Smooth muscle cell (in vitro differentiated cells): ENCODE data around the gene CUL4B. TPM values are rescaled to one million over a fixed set of nuclear protein-coding genes. Genes with fewer than 3 reads are reported as not detected.
A peak's percentile ranks its signal among the peaks of the same experiment; 100 is the strongest.

ENCODE experiments used
- DNase-seq: peaks from one replicate; lab custom pipeline; 2025; ENCODE audit not compliant: unreplicated experiment; lab: John Stamatoyannopoulos, UW
- H2AFZ ChIP-seq: fragments of 200-600 bp; sonication (generic); 2 replicates; pipeline ENCODE4 v1.6.0; 2016; ENCODE audit warnings: antibody characterized with exemption, low read depth, mild to moderate bottlenecking
- H3F3A ChIP-seq: fragments of 200-600 bp; sonication (generic); 2 replicates; pipeline ENCODE4 v1.6.0; 2017; ENCODE audit warnings: antibody characterized with exemption, low read depth
- H3K27ac ChIP-seq: fragments of 200-600 bp; sonication (generic); 2 replicates; pipeline ENCODE4 v1.5.1; 2016; ENCODE audit warnings: low read depth, mild to moderate bottlenecking
- H3K27me3 ChIP-seq: fragments of 200-600 bp; sonication (generic); 2 replicates; pipeline ENCODE4 v1.6.1; 2016; ENCODE audit warnings: low read depth, mild to moderate bottlenecking
- H3K36me3 ChIP-seq: fragments of 200-600 bp; sonication (generic); 2 replicates; pipeline ENCODE4 v1.5.1; 2016; ENCODE audit warnings: low read depth
- H3K4me1 ChIP-seq: fragments of 200-600 bp; sonication (generic); 2 replicates; pipeline ENCODE4 v1.5.1; 2016; ENCODE audit warnings: low read depth
- H3K4me2 ChIP-seq: fragments of 200-600 bp; sonication (generic); 2 replicates; pipeline ENCODE4 v1.6.0; 2016; ENCODE audit warnings: mild to moderate bottlenecking
- H3K4me3 ChIP-seq: fragments of 200-600 bp; sonication (generic); 2 replicates; pipeline ENCODE4 v1.5.1; 2016; ENCODE audit warnings: mild to moderate bottlenecking
- H3K79me2 ChIP-seq: fragments of 200-600 bp; sonication (generic); 2 replicates; pipeline ENCODE4 v1.6.0; 2016; ENCODE audit warnings: low read depth, mild to moderate bottlenecking
- H3K9ac ChIP-seq: fragments of 200-600 bp; sonication (generic); 2 replicates; pipeline ENCODE4 v1.6.0; 2016; ENCODE audit warnings: low read depth
- H3K9me3 ChIP-seq: fragments of 200-600 bp; sonication (generic); replicated peaks from 2 replicates; pipeline ENCODE4 v1.5.1; 2016; ENCODE audit warnings: low read depth
- H4K20me1 ChIP-seq: fragments of 200-600 bp; sonication (generic); 2 replicates; pipeline ENCODE4 v1.6.0; 2016; ENCODE audit warnings: low read depth
- WGBS: methylation state at CpG from one replicate; pipeline ENCODE4 v1.1.7; 2016; ENCODE audit warnings: low lambda C conversion rate; 5-methylcytosine and 5-hydroxymethylcytosine counted together
- polyA plus RNA-seq: library from polyadenylated mRNA; unstranded; fragments of >200 nt; fragmentation: Nextera tagmentation; extraction: Ambion mirVana; gene quantifications from 2 replicates; pipeline ENCODE4 v1.2.1, GENCODE V29; 2016
- total RNA-seq: library from RNA; depleted of rRNA; stranded (reverse); fragments of >200 nt; gene quantifications from 2 replicates; pipeline ENCODE4 v1.2.3, GENCODE V29; 2014
- TF ChIP-seq, protein P1 (sequence below): fragments of 200-600 bp; sonication (generic); IDR thresholded peaks from 2 replicates; pipeline ENCODE4 v1.5.1; 2017; ENCODE audit warnings: borderline replicate concordance, mild to moderate bottlenecking, antibody characterized with exemption; ENCODE audit not compliant: insufficient read depth, poor library complexity, severe bottlenecking

Gene CUL4B
- total and polyA plus RNA-seq, 2 experiments from 2014 or later, result 13.1 to 49.6 TPM

DNA sequence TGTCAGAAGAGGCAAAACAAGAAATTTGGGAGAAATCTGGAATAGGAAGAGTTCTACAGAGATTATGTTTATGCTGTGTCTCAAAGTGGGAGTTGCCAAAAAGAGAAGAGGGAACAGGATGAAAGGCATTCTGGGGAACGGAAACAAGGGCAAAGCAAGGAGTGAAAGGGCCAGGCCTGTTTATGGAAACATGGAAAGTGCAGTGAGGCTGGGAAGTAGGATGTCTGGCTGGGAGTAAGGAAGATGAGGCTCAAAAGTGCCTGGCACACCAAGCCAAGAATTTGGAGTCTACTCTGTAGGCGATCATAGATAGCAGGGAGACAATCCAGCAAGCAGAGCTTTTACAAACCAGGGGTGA lies 1.8 kb upstream of the CUL4B start:
- no peak overlapping the region for H2AFZ ChIP-seq
- no peaks in the 10 kb centered on the region for H3K27me3 ChIP-seq
- no peaks in the 10 kb centered on the region for H3K9me3 ChIP-seq
- peaks cover 11% of the 10 kb centered on the region for H4K20me1 ChIP-seq
- H3F3A ChIP-seq, result peaks cover 6% of the 10 kb centered on the region
- WGBS, result 80% methylated on average over 2 of the region's 2 CpGs
- TF ChIP-seq, protein P1, sequence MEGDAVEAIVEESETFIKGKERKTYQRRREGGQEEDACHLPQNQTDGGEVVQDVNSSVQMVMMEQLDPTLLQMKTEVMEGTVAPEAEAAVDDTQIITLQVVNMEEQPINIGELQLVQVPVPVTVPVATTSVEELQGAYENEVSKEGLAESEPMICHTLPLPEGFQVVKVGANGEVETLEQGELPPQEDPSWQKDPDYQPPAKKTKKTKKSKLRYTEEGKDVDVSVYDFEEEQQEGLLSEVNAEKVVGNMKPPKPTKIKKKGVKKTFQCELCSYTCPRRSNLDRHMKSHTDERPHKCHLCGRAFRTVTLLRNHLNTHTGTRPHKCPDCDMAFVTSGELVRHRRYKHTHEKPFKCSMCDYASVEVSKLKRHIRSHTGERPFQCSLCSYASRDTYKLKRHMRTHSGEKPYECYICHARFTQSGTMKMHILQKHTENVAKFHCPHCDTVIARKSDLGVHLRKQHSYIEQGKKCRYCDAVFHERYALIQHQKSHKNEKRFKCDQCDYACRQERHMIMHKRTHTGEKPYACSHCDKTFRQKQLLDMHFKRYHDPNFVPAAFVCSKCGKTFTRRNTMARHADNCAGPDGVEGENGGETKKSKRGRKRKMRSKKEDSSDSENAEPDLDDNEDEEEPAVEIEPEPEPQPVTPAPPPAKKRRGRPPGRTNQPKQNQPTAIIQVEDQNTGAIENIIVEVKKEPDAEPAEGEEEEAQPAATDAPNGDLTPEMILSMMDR, result no peak
- no peaks in the 10 kb centered on the region for H3K36me3 ChIP-seq
- H3K79me2 ChIP-seq, result peaks cover 26% of the 10 kb centered on the region
- H3K4me3 ChIP-seq, result peak overlapping the region; percentile 79
- no peak overlapping the region for H3K27ac ChIP-seq
- peak overlapping the region; percentile 90 for H3K4me2 ChIP-seq
- H3K4me1 ChIP-seq, result peaks cover 11% of the 10 kb centered on the region
- H3K9ac ChIP-seq, result no peak overlapping the region
- DNase-seq, result no peak

DNA sequence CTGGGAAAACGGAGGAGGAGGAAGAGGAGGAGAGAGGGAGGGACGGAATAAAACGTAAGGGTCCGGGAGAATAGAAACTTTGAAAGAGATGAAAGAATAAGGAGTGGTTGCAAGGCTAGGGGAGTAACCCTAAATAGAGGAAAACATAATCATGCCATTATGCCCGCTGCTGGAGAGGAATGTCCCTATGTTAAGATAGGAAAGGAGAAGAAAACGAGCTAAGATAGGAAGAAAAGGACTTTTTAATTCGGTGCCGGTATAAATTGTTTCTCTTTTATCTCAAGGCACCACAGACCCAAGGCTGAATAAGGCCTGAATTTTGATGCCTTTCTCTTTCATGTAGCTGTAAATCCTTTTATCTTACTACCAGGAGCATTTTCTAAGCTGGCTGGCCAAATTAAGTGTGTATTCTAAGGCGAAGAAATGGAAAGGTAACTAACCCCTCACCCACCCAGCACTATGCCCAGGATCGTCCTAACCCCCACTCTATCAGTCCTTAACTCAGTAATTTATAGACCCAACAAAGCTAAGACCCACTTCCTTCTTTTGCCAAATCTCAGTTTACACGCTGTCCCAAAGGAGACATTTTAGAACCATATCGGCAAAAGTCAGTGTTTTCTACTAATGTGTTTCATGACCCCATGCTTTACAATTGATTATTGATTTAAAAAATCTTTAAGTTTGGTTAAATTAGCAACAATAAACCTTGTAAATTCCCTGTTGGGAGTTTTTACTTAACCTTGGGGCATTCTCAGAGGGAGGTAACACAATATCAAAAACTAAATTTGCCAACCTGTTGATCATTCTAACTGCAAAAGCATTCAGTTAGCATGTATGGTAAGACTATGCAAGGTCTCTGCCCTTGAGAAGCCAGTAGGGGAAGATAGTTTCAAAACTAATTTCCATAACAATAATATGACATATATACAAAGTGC lies 1.1 kb upstream of the CUL4B start:
- TF ChIP-seq, protein P1, result no peak
- Histone ChIP-seq H3K36me3 (no peaks in the 10 kb centered on the region), H3F3A (peaks cover 6% of the 10 kb centered on the region), H3K79me2 (peaks cover 33% of the 10 kb centered on the region), H3K4me1 (peaks cover 11% of the 10 kb centered on the region), H3K27me3 (no peaks in the 10 kb centered on the region), H3K4me2 (peak overlapping the region; percentile 90), H3K27ac (peak overlapping the region; percentile 97), H2AFZ (peak overlapping the region; percentile 86), H3K9ac (peak overlapping the region; percentile 92), H3K9me3 (no peaks in the 10 kb centered on the region), H3K4me3 (peak overlapping the region; percentile 79), H4K20me1 (peaks cover 12% of the 10 kb centered on the region)
- 33% methylated on average over 12 of the region's 12 CpGs for WGBS
- DNase-seq, result no peak

DNA sequence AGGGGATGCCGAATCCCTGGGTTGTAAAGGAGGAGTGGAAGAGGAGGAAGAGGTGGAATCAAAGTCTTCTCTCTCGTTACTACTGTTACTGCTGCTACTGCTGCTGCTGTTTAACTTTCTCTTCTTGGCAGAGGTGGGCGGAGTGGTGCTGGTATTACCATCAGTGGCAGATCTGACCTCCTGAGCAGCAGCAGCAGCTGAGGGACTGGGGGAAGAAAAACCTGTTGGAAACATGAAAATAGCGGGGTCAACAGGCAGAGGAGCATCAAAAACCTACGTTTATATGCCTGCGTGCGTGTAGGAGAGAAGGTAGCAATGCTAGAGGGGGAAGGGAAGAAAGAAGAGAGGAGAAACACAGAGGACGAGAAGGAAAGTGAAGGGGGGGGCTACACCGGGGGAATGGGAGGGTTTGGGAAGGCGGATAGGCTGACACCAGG lies 339 bp downstream of the CUL4B start:
- H3K9me3 ChIP-seq, result no peaks in the 10 kb centered on the region
- H4K20me1 ChIP-seq, result peaks cover 12% of the 10 kb centered on the region
- no peaks in the 10 kb centered on the region for H3K36me3 ChIP-seq
- H2AFZ ChIP-seq, result peak overlapping the region; percentile 67
- H3K27me3 ChIP-seq, result no peaks in the 10 kb centered on the region
- H3F3A ChIP-seq, result peaks cover 6% of the 10 kb centered on the region
- H3K27ac ChIP-seq, result peak overlapping the region; percentile 97
- DNase-seq, result no peak
- peak overlapping the region; percentile 79 for H3K4me3 ChIP-seq
- TF ChIP-seq, protein P1, result no peak
- peak overlapping the region; percentile 85 for H3K4me2 ChIP-seq
- 30% methylated on average over 10 of the region's 10 CpGs for WGBS
- peaks cover 41% of the 10 kb centered on the region for H3K79me2 ChIP-seq
- peaks cover 11% of the 10 kb centered on the region for H3K4me1 ChIP-seq
- H3K9ac ChIP-seq, result peak overlapping the region; percentile 92
